ENCODE measurements around the gene SGSM2.

The SGSM2 gene

GRCh38 chr17:2398655-2399571, 61.6 kb downstream of the SGSM2 start:
- H3F3A ChIP-seq (ENCODE audit: insufficient read depth) = peaks cover 4% of the 10 kb centered on the region; the same call in 1 of the 2 replicates
- no peaks in the 10 kb centered on the region for H3K9me3 ChIP-seq (ENCODE audit: insufficient read depth, low read length)
- no peaks in the 10 kb centered on the region for H3K9me2 ChIP-seq (replicated peaks; ENCODE audit: insufficient read depth, low read length)
- no peaks in the 10 kb centered on the region for H3K79me2 ChIP-seq (ENCODE audit: insufficient read depth, low read length)
- peak overlapping the region; percentile 87 for H3K4me2 ChIP-seq (ENCODE audit: low read depth, low read length, poor library complexity, severe bottlenecking)
- H3K27me3 ChIP-seq (ENCODE audit: low read length) = no peaks in the 10 kb centered on the region
- H3K27ac ChIP-seq (ENCODE audit: low read depth, low read length) = no peak overlapping the region
- H4K20me1 ChIP-seq (ENCODE audit: low read depth, low read length) = peaks cover 4% of the 10 kb centered on the region; the same call in 1 of the 2 replicates
- H3K36me3 ChIP-seq (ENCODE audit: low read length) = no peaks in the 10 kb centered on the region
- H3K4me3 ChIP-seq (ENCODE audit: insufficient read depth, low read length, poor library complexity, severe bottlenecking) = peak overlapping the region; percentile 79
- TF ChIP-seq CTCF (IDR thresholded peaks at IDR 0.05; ENCODE audit: insufficient read depth, low read length, poor library complexity, severe bottlenecking) (no peak), EZH2phosphoT487 (conservative IDR thresholded peaks at IDR 0.05; ENCODE audit: low read length) (no peak)
- peak overlapping the region; percentile 75 for H3K9ac ChIP-seq (ENCODE audit: low read length)
- no peak overlapping the region for H2AFZ ChIP-seq (ENCODE audit: low read depth, low read length, severe bottlenecking)

GRCh38 chr17:2399572-2400473, 62.5 kb downstream of the SGSM2 start:
- Histone ChIP-seq H3K36me3 (ENCODE audit: low read length) (no peaks in the 10 kb centered on the region), H3K4me2 (ENCODE audit: low read depth, low read length, poor library complexity, severe bottlenecking) (peak overlapping the region; percentile 87), H3K9me2 (replicated peaks; ENCODE audit: insufficient read depth, low read length) (no peaks in the 10 kb centered on the region), H3F3A (ENCODE audit: insufficient read depth) (peaks cover 4% of the 10 kb centered on the region; the same call in 1 of the 2 replicates), H3K9ac (ENCODE audit: low read length) (peak overlapping the region; percentile 75), H2AFZ (ENCODE audit: low read depth, low read length, severe bottlenecking) (peak overlapping the region; percentile 78), H3K27me3 (ENCODE audit: low read length) (no peaks in the 10 kb centered on the region), H3K9me3 (ENCODE audit: insufficient read depth, low read length) (no peaks in the 10 kb centered on the region), H3K27ac (ENCODE audit: low read depth, low read length) (peak overlapping the region; percentile 72), H4K20me1 (ENCODE audit: low read depth, low read length) (peaks cover 4% of the 10 kb centered on the region; the same call in 1 of the 2 replicates), H3K4me3 (ENCODE audit: insufficient read depth, low read length, poor library complexity, severe bottlenecking) (peak overlapping the region; percentile 79), H3K79me2 (ENCODE audit: insufficient read depth, low read length) (no peaks in the 10 kb centered on the region)
- TF ChIP-seq CTCF (IDR thresholded peaks at IDR 0.05; ENCODE audit: insufficient read depth, low read length, poor library complexity, severe bottlenecking) = no peak
- TF ChIP-seq EZH2phosphoT487 (conservative IDR thresholded peaks at IDR 0.05; ENCODE audit: low read length) = no peak

GRCh38 chr17:2400474-2400866, 63.2 kb downstream of the SGSM2 start:
- no peaks in the 10 kb centered on the region for H3K27me3 ChIP-seq (ENCODE audit: low read length)
- peaks cover 4% of the 10 kb centered on the region; the same call in 1 of the 2 replicates for H3F3A ChIP-seq (ENCODE audit: insufficient read depth)
- peak overlapping the region; percentile 78 for H2AFZ ChIP-seq (ENCODE audit: low read depth, low read length, severe bottlenecking)
- TF ChIP-seq CTCF (IDR thresholded peaks at IDR 0.05; ENCODE audit: insufficient read depth, low read length, poor library complexity, severe bottlenecking) = no peak
- no peak for TF ChIP-seq EZH2phosphoT487 (conservative IDR thresholded peaks at IDR 0.05; ENCODE audit: low read length)
- no peaks in the 10 kb centered on the region for H3K36me3 ChIP-seq (ENCODE audit: low read length)
- peak overlapping the region; percentile 79 for H3K4me3 ChIP-seq (ENCODE audit: insufficient read depth, low read length, poor library complexity, severe bottlenecking)
- peak overlapping the region; percentile 87 for H3K4me2 ChIP-seq (ENCODE audit: low read depth, low read length, poor library complexity, severe bottlenecking)
- H3K79me2 ChIP-seq (ENCODE audit: insufficient read depth, low read length) = no peaks in the 10 kb centered on the region
- peaks cover 4% of the 10 kb centered on the region; the same call in 1 of the 2 replicates for H4K20me1 ChIP-seq (ENCODE audit: low read depth, low read length)
- H3K27ac ChIP-seq (ENCODE audit: low read depth, low read length) = peak overlapping the region; percentile 72
- H3K9ac ChIP-seq (ENCODE audit: low read length) = peak overlapping the region; percentile 75
- no peaks in the 10 kb centered on the region for H3K9me3 ChIP-seq (ENCODE audit: insufficient read depth, low read length)
- no peaks in the 10 kb centered on the region for H3K9me2 ChIP-seq (replicated peaks; ENCODE audit: insufficient read depth, low read length)
